HEK293 (cell line): Measurements from ENCODE around the gene PLCB3.

Experiments
- CTCF ChIA-PET: fragments of 350-600 bp; formaldehyde crosslinking; extraction: SDS; loops from one replicate; lab custom pipeline; 2021; ENCODE audit warnings: antibody characterized with exemption; lab: Yijun Ruan, JAX
- POLR2A ChIA-PET: fragments of 300-600 bp; formaldehyde crosslinking; extraction: SDS; loops from one replicate; lab custom pipeline; 2020; ENCODE audit warnings: antibody characterized with exemption, inconsistent platforms; lab: Yijun Ruan, JAX
- H3K27ac ChIP-seq: fragments of 200-500 bp; sonication (Bioruptor generic); 2 replicates; pipeline ENCODE4 v1.5.1; 2014; ENCODE audit warnings: low read depth, low read length, control low read depth, inconsistent platforms; ENCODE audit errors: extremely low read depth
- H3K36me3 ChIP-seq, 2 experiments: fragments of 200-500 bp in 1 of 2; sonication (Bioruptor generic) in 1 of 2; 1 replicate in 1 of 2; 2 replicates in 1 of 2; pipeline ENCODE4 v1.5.1; 2014 to 2017; ENCODE audit warnings: inconsistent platforms in 2 of 2, low read length in 2 of 2; ENCODE audit not compliant: control insufficient read depth in 2 of 2, insufficient read depth in 1 of 2
- H3K4me1 ChIP-seq: fragments of 200-500 bp; sonication (Bioruptor generic); 2 replicates; pipeline ENCODE4 v1.5.1; 2014; ENCODE audit warnings: mild to moderate bottlenecking, low read length, inconsistent platforms; ENCODE audit not compliant: control insufficient read depth, insufficient read depth
- H3K4me3 ChIP-seq: 2 replicates; pipeline ENCODE4 v1.5.1; 2011; ENCODE audit warnings: low read depth, mild to moderate bottlenecking, control low read depth, low read length, moderate library complexity
- H3K9me3 ChIP-seq: fragments of 200-500 bp; sonication (Bioruptor generic); 2 replicates; pipeline ENCODE4 v1.5.1; 2014; ENCODE audit warnings: low read depth, low read length, inconsistent platforms; ENCODE audit not compliant: control insufficient read depth, insufficient read depth
- GLI4 ChIP-seq: fragments of 450-650 bp; formaldehyde crosslinking; IDR thresholded peaks from 2 replicates; pipeline ENCODE4 v1.5.1; 2016; ENCODE audit warnings: missing biosample characterization, missing genetic modification characterization
- GLIS1 ChIP-seq: fragments of 450-650 bp; formaldehyde crosslinking; IDR thresholded peaks from 2 replicates; pipeline ENCODE4 v1.5.1; 2016; ENCODE audit warnings: missing biosample characterization, missing genetic modification characterization
- MEIS1 ChIP-seq: sonication (generic); formaldehyde crosslinking; IDR thresholded peaks from 2 replicates; pipeline ENCODE4 v1.8.1; 2022; ENCODE audit warnings: missing genetic modification reagents, mild to moderate bottlenecking, borderline replicate concordance
- YY1 ChIP-seq: fragments of 450-650 bp; formaldehyde crosslinking; IDR thresholded peaks from 2 replicates; pipeline ENCODE4 v1.5.1; 2018; ENCODE audit warnings: missing biosample characterization, missing genetic modification characterization
- ZNF174 ChIP-seq: fragments of 450-650 bp; formaldehyde crosslinking; IDR thresholded peaks from 2 replicates; pipeline ENCODE4 v1.5.0; 2017; ENCODE audit warnings: missing biosample characterization, mild to moderate bottlenecking, missing genetic modification characterization
- ZNF416 ChIP-seq: fragments of 450-650 bp; formaldehyde crosslinking; IDR thresholded peaks from 2 replicates; pipeline ENCODE4 v1.5.1; 2016; ENCODE audit warnings: missing biosample characterization, missing genetic modification characterization
- ZNF544 ChIP-seq: fragments of 450-650 bp; formaldehyde crosslinking; IDR thresholded peaks from 2 replicates; pipeline ENCODE4 v1.5.0; 2017; ENCODE audit warnings: missing biosample characterization, missing genetic modification characterization
- ZNF621 ChIP-seq: fragments of 450-650 bp; formaldehyde crosslinking; IDR thresholded peaks from 2 replicates; pipeline ENCODE4 v1.5.1; 2017; ENCODE audit warnings: missing biosample characterization, missing genetic modification characterization
- TF ChIP-seq, protein P1 (sequence below): fragments of 450-650 bp; formaldehyde crosslinking; IDR thresholded peaks from 2 replicates; pipeline ENCODE4 v1.5.1; 2016; ENCODE audit warnings: missing biosample characterization, missing genetic modification characterization
- TF ChIP-seq, protein P2 (sequence below): fragments of 450-650 bp; formaldehyde crosslinking; IDR thresholded peaks from 2 replicates; pipeline ENCODE4 v1.5.0; 2017; ENCODE audit warnings: missing biosample characterization, missing genetic modification characterization, borderline replicate concordance
- TF ChIP-seq, protein P3 (sequence below): fragments of 450-650 bp; formaldehyde crosslinking; IDR thresholded peaks from 2 replicates; pipeline ENCODE4 v1.5.1; 2016; ENCODE audit warnings: missing biosample characterization, missing genetic modification characterization
- TF ChIP-seq, protein P4 (sequence below): fragments of 450-650 bp; formaldehyde crosslinking; IDR thresholded peaks from 2 replicates; pipeline ENCODE4 v1.5.1; 2016; ENCODE audit warnings: missing biosample characterization, missing genetic modification characterization, low read depth
- TF ChIP-seq, protein P5 (sequence below): fragments of 450-650 bp; formaldehyde crosslinking; IDR thresholded peaks from 2 replicates; pipeline ENCODE4 v1.5.1; 2016; ENCODE audit warnings: missing biosample characterization, missing genetic modification characterization
- TF ChIP-seq, protein P6 (sequence below): fragments of 450-650 bp; formaldehyde crosslinking; IDR thresholded peaks from 2 replicates; pipeline ENCODE4 v1.5.1; 2016; ENCODE audit warnings: missing biosample characterization, missing genetic modification characterization

Gene PLCB3

DNA sequence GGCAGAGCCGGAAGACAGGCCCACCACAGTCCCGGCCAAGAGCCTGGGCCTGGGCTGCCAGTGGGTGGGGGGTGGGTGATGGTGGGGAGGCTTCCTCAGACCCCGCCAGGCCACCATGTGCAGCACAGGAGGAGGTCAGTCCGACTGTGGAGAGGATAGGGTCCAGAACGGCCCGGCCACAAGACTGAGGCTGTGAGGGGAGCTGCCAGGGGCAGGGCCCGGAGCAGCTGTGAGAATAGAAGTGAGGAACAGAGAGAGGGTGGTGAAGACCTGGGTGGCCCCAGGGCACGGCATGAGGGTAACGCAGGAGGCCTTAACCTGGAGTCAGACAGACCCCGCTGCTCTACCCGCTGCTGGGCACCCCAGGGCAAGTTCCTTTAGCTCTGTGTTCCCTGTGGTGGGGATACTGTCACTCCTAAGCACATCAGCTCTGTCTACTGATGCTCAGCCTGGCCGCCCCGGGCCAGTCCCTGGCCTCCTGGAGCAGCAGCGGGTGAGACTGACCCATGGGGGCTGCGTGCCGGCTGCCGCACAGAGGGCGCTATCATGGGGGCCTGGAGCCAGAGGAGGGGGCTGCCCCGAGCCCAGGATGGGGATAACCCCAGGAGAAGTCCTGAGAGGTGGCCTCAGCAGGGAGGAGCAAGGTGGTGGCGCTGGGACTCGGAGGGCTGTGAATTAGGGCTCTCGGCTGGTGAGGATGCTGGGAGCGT is 43.1 kb upstream of the PLCB3 start:
- peaks cover 0 to 39% of the 10 kb centered on the region in 2 experiments; a peak in 2 of 3 replicates for H3K36me3 ChIP-seq
- H3K27ac ChIP-seq: no peak overlapping the region
- TF ChIP-seq ZNF416 (tag by site-specific recombination): no peak
- TF ChIP-seq ZNF544: no peak
- TF ChIP-seq, protein P1, sequence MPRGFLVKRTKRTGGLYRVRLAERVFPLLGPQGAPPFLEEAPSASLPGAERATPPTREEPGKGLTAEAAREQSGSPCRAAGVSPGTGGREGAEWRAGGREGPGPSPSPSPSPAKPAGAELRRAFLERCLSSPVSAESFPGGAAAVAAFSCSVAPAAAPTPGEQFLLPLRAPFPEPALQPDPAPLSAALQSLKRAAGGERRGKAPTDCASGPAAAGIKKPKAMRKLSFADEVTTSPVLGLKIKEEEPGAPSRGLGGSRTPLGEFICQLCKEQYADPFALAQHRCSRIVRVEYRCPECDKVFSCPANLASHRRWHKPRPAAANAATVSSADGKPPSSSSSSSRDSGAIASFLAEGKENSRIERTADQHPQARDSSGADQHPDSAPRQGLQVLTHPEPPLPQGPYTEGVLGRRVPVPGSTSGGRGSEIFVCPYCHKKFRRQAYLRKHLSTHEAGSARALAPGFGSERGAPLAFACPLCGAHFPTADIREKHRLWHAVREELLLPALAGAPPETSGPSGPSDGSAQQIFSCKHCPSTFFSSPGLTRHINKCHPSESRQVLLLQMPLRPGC (tag by site-specific recombination): no peak
- TF ChIP-seq, protein P2, sequence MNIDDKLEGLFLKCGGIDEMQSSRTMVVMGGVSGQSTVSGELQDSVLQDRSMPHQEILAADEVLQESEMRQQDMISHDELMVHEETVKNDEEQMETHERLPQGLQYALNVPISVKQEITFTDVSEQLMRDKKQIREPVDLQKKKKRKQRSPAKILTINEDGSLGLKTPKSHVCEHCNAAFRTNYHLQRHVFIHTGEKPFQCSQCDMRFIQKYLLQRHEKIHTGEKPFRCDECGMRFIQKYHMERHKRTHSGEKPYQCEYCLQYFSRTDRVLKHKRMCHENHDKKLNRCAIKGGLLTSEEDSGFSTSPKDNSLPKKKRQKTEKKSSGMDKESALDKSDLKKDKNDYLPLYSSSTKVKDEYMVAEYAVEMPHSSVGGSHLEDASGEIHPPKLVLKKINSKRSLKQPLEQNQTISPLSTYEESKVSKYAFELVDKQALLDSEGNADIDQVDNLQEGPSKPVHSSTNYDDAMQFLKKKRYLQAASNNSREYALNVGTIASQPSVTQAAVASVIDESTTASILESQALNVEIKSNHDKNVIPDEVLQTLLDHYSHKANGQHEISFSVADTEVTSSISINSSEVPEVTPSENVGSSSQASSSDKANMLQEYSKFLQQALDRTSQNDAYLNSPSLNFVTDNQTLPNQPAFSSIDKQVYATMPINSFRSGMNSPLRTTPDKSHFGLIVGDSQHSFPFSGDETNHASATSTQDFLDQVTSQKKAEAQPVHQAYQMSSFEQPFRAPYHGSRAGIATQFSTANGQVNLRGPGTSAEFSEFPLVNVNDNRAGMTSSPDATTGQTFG: no peak
- TF ChIP-seq ZNF621 (tag by site-specific recombination): no peak
- no peak for TF ChIP-seq YY1 (tag by site-specific recombination)

DNA sequence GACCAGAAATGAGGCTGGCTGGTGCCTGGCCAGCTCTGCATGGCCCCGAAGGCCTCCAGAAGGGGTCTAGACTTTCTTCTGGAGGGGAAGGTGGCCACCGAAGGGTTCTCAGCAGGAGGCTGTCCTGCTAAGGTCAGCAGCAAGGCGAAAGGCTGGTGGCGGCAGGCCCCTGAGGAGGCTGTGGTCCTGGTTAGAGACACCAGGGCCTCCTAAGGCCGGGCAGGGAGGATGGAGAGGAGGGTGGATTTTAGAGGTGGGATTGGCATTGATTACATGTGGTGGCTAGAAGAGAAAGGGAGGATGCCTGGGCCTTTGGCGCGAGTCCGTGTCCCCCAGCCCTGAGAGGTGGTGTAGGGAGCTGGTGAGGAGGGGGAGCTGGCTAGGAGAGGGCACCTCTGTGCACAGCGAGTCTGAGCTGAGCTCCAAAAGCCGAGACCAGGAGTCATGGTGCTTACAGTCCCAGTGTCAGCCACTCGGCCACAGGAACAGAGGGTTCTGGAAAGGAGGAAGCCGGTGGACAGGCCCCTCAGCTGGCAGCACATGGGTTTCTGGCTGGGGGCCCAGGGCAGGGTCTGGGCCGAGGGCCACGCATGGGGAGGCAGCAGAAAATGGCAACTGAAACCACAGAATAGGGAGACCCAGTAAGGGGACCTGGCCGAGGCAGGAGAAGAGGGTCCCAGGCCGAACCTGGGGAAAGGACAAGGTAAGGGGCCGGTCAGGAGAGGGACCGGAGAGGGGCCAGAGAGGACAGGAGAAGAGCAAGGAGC is 42.4 kb upstream of the PLCB3 start:
- ChIA-PET POLR2A (interaction anchor here (0.9 to 1.5 kb wide), 2 partner anchors 11 to 17 kb away, joined by 3 to 5 read pairs; partner anchors contain the start of genes NUDT22 and TRPT1), CTCF (no interaction called here)
- no peaks in the 10 kb centered on the region for H3K9me3 ChIP-seq
- H3K27ac ChIP-seq: no peak overlapping the region
- 0 out of 2 replicates have a peak, but pooled peaks cover 6% of the 10 kb centered on the region for H3K4me1 ChIP-seq
- TF ChIP-seq, protein P3, sequence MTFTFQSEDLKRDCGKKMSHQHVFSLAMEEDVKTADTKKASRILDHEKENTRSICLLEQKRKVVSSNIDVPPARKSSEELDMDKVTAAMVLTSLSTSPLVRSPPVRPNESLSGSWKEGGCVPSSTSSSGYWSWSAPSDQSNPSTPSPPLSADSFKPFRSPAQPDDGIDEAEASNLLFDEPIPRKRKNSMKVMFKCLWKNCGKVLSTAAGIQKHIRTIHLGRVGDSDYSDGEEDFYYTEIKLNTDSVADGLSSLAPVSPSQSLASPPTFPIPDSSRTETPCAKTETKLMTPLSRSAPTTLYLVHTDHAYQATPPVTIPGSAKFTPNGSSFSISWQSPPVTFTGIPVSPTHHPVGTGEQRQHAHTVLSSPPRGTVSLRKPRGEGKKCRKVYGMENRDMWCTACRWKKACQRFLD: no peak
- no peak for TF ChIP-seq GLIS1 (tag by site-specific recombination)
- TF ChIP-seq, protein P4, sequence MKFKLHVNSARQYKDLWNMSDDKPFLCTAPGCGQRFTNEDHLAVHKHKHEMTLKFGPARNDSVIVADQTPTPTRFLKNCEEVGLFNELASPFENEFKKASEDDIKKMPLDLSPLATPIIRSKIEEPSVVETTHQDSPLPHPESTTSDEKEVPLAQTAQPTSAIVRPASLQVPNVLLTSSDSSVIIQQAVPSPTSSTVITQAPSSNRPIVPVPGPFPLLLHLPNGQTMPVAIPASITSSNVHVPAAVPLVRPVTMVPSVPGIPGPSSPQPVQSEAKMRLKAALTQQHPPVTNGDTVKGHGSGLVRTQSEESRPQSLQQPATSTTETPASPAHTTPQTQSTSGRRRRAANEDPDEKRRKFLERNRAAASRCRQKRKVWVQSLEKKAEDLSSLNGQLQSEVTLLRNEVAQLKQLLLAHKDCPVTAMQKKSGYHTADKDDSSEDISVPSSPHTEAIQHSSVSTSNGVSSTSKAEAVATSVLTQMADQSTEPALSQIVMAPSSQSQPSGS: no peak
- TF ChIP-seq, protein P5, sequence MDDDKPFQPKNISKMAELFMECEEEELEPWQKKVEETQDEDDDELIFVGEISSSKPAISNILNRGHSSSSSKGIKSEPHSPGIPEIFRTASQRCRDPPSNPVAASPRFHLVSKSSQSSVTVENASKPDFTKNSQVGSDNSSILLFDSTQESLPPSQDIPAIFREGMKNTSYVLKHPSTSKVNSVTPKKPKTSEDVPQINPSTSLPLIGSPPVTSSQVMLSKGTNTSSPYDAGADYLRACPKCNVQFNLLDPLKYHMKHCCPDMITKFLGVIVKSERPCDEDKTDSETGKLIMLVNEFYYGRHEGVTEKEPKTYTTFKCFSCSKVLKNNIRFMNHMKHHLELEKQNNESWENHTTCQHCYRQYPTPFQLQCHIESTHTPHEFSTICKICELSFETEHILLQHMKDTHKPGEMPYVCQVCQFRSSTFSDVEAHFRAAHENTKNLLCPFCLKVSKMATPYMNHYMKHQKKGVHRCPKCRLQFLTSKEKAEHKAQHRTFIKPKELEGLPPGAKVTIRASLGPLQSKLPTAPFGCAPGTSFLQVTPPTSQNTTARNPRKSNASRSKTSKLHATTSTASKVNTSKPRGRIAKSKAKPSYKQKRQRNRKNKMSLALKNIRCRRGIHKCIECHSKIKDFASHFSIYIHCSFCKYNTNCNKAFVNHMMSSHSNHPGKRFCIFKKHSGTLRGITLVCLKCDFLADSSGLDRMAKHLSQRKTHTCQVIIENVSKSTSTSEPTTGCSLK (tag by site-specific recombination): no peak
- no peak for TF ChIP-seq MEIS1 (CRISPR knock-in tag)
- TF ChIP-seq, protein P6, sequence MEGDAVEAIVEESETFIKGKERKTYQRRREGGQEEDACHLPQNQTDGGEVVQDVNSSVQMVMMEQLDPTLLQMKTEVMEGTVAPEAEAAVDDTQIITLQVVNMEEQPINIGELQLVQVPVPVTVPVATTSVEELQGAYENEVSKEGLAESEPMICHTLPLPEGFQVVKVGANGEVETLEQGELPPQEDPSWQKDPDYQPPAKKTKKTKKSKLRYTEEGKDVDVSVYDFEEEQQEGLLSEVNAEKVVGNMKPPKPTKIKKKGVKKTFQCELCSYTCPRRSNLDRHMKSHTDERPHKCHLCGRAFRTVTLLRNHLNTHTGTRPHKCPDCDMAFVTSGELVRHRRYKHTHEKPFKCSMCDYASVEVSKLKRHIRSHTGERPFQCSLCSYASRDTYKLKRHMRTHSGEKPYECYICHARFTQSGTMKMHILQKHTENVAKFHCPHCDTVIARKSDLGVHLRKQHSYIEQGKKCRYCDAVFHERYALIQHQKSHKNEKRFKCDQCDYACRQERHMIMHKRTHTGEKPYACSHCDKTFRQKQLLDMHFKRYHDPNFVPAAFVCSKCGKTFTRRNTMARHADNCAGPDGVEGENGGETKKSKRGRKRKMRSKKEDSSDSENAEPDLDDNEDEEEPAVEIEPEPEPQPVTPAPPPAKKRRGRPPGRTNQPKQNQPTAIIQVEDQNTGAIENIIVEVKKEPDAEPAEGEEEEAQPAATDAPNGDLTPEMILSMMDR (tag by site-specific recombination): no peak
- TF ChIP-seq ZNF174 (tag by site-specific recombination): no peak
- no peak for TF ChIP-seq GLI4
- H3K36me3 ChIP-seq: peaks cover 0 to 32% of the 10 kb centered on the region in 2 experiments; a peak in 2 of 3 replicates
- no peak overlapping the region for H3K4me3 ChIP-seq

More for the DNA sequence above, 43.1 kb upstream of the PLCB3 start:
- Histone ChIP-seq H3K4me1 (0 out of 2 replicates have a peak, but pooled peaks cover 8% of the 10 kb centered on the region), H3K4me3 (no peak overlapping the region), H3K9me3 (no peaks in the 10 kb centered on the region)
- ChIA-PET POLR2A (interaction anchor here (0.7 to 4.7 kb wide), 4 partner anchors 18 to 77 kb away, joined by 3 to 32 read pairs (median 5); partner anchors contain the start of genes BAD, NUDT22, STIP1 and TRPT1), CTCF (interaction anchor here (0.5 to 0.6 kb wide), 2 partner anchors 31 to 147 kb away, joined by 3 read pairs; no protein-coding TSS in a partner anchor)
